KOPT-K1 (cell line): ENCODE data around the gene SYT2.
"Not testable (repeated sequence)": the region's sequence is repeated elsewhere in the genome, so short reads cannot be mapped to it uniquely, and the experiment has no call there.

Experiments
- H3K27ac ChIP-seq: fragments of 200-600 bp; sonication (generic); 2 replicates; pipeline ENCODE4 v1.5.1; 2016; ENCODE audit warnings: antibody characterized with exemption, mild to moderate bottlenecking, low read depth, low read length; ENCODE audit not compliant: poor library complexity, severe bottlenecking
- H3K36me3 ChIP-seq: fragments of 200-600 bp; sonication (generic); 2 replicates; pipeline ENCODE4 v1.5.1; 2017; ENCODE audit warnings: antibody characterized with exemption, mild to moderate bottlenecking, low read length, moderate library complexity; ENCODE audit not compliant: insufficient read depth
- H3K9me3 ChIP-seq: fragments of 200-600 bp; sonication (generic); 2 replicates; pipeline ENCODE4 v1.5.1; 2017; ENCODE audit warnings: antibody characterized with exemption, low read length, mild to moderate bottlenecking; ENCODE audit not compliant: insufficient read depth, poor library complexity, severe bottlenecking

The SYT2 gene

GRCh38 chr1:202590975-202591411 is 119.3 kb downstream of the SYT2 start:
- Histone ChIP-seq H3K9me3 (no peaks in the 10 kb centered on the region), H3K36me3 (no peaks in the 10 kb centered on the region), H3K27ac (no peak overlapping the region)

- Histone ChIP-seq H3K36me3 (no peaks in the 10 kb centered on the region), H3K9me3 (no peaks in the 10 kb centered on the region), H3K27ac (no peak overlapping the region)
These were observed 120.1 kb downstream of the SYT2 start for GRCh38 chr1:202590126-202590525.

DNA sequence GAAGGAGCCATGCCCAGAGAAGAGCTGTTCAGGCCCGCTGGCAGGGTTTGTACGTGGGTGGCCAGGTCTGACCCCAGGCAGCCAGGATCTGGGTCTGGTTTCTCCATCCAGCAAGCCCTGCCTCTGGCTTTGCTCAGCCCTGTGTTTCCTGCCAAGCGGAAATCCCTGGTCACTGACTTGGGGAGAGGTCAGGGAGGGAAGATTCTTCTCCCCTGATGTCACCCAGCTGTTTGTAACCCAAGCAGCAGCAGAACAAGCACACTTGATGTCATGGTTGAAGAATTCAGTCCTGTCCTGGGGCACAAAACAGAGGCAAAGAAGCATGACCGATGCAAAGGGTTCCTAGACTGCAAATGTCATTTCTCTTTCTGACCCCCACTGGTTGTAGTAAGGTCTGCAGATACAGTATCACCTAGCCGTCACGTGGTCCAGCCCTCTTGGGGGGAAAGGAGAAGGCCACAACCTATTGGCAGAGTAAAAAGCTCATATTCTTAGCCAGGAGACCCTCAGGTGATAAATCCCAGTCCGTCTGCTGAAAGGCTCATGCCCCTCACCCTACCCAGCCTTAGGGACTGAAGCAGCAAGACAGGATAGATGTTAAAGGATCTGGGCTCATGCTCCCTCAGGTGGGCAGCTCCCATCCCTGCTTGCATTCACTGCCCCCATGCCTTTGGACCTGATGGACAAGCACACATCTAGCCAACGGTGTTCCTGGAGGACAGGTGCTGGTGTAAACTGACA is 120.9 kb downstream of the SYT2 start:
- Histone ChIP-seq H3K9me3 (no peaks in the 10 kb centered on the region), H3K36me3 (no peaks in the 10 kb centered on the region), H3K27ac (no peak overlapping the region)

- no peaks in the 10 kb centered on the region for H3K9me3 ChIP-seq
- no peak overlapping the region for H3K27ac ChIP-seq
- H3K36me3 ChIP-seq, result no peaks in the 10 kb centered on the region
These were observed 121.6 kb downstream of the SYT2 start for GRCh38 chr1:202588503-202589189.

DNA sequence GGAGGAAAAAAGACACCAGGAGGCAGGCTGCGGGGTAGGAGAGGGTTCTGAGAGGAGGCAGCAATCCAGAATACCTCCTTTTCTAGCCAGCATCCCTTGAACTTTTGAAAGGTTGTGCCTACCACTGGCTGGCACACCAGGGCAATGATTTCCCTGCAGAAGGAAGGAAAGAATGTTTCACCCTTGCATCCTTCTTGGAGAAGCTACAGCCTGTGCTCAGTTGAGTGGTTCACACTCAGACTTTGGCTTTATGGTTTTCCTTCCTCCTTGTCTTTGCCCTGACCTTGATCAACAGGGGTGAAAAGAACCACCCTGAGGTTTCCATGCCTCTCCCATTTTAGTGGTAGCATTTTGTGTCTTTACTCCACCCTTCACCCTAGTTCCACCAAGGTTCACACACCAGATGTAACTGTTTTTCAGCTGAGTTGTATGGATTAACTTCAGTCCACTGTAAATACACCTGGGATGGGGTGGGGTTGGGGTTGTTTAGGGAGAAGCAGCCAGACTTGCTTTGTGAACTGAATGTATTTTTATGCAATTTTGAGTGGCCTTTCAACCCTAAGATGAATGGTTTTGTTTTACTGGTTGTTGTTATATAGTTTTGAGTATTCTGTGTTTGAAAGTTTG is 122.3 kb downstream of the SYT2 start:
- H3K9me3 ChIP-seq, result no peaks in the 10 kb centered on the region
- no peak overlapping the region for H3K27ac ChIP-seq
- no peaks in the 10 kb centered on the region for H3K36me3 ChIP-seq

GRCh38 chr1:202586871-202587270 is 123.4 kb downstream of the SYT2 start:
- H3K9me3 ChIP-seq, result no peaks in the 10 kb centered on the region
- no peaks in the 10 kb centered on the region for H3K36me3 ChIP-seq
- no peak overlapping the region for H3K27ac ChIP-seq

- no peak overlapping the region for H3K27ac ChIP-seq
These were observed 124.0 kb downstream of the SYT2 start for GRCh38 chr1:202586018-202586821.

DNA sequence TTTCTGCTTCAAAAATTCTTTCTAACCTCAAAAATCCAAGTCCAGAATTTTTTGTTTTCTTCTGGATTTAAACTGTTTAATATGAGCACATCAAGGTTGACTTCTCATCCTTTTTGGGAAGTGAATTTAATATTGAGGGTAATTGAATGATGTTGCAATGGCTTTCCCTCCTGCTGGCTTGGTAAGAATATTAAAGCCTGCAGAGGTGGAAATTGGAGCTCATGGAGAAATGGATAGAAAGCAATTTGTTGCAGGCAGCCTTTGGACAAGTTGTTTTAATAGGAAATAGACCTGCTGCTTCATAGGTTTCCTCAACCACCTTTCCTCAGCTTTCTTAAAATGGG is 124.7 kb downstream of the SYT2 start:
- Histone ChIP-seq H3K9me3 (no peaks in the 10 kb centered on the region), H3K36me3 (no peaks in the 10 kb centered on the region), H3K27ac (no peak overlapping the region)

More at GRCh38 chr1:202586018-202586821, 124.0 kb downstream of the SYT2 start:
- H3K9me3 ChIP-seq, result no peaks in the 10 kb centered on the region
- H3K36me3 ChIP-seq, result no peaks in the 10 kb centered on the region

GRCh38 chr1:202584707-202585589 is 125.3 kb downstream of the SYT2 start:
- Histone ChIP-seq H3K27ac (no peak overlapping the region), H3K9me3 (no peaks in the 10 kb centered on the region), H3K36me3 (no peaks in the 10 kb centered on the region)

GRCh38 chr1:202582350-202582749 is 127.9 kb downstream of the SYT2 start:
- not testable (repeated sequence) for H3K9me3 ChIP-seq, H3K27ac ChIP-seq, H3K36me3 ChIP-seq

GRCh38 chr1:202580619-202581018 is 129.6 kb downstream of the SYT2 start:
- no peak overlapping the region for H3K27ac ChIP-seq
- no peaks in the 10 kb centered on the region for H3K36me3 ChIP-seq
- no peaks in the 10 kb centered on the region for H3K9me3 ChIP-seq

DNA sequence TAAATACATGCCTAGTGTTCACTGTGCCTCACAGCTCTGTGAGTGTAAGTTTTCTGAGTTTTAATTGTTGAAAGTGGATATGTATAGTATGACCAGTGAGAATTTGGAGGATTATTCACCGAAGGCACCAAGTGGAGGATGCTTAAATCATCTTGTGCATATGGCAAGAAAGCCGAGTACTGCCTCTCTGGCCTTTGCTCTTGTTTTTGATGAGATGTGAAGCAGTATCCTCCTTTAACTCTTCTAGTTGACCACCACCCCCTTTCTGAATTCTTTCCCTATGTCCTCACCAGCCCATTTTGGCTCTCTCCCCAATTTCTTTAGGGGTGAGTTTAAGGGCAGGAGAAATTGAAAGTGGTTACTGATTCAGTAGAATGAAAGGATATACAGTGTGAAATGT is 130.4 kb downstream of the SYT2 start:
- no peak overlapping the region for H3K27ac ChIP-seq

DNA sequence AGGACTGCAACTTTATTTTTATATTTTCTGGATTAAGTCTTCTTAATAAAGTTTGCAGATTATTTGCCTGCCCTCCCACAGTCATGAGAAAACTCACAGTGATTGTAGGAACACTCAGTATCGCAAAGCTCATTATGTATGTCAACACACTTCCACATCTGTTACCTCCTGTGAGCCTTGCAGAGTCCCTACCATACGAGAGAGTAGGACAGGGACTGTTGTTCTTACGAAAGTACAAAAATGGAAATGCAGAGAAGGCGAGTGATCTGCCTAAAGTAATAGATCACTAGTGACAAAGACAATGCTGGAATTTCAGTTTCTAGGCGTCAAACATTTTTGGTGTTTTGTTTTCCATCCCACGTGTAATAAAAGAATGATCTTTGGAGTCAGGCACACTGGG is 131.7 kb downstream of the SYT2 start:
- Histone ChIP-seq H3K36me3 (no peaks in the 10 kb centered on the region), H3K9me3 (no peaks in the 10 kb centered on the region), H3K27ac (no peak overlapping the region)

More for the DNA sequence above, 130.4 kb downstream of the SYT2 start:
- no peaks in the 10 kb centered on the region for H3K36me3 ChIP-seq
- no peaks in the 10 kb centered on the region for H3K9me3 ChIP-seq

- Histone ChIP-seq H3K9me3 (no peaks in the 10 kb centered on the region), H3K36me3 (no peaks in the 10 kb centered on the region), H3K27ac (no peak overlapping the region)
These were observed 132.2 kb downstream of the SYT2 start for GRCh38 chr1:202578001-202578504.
